GM18508 (cell line): ENCODE measurements around the gene ARAP1.

Experiments
- ATAC-seq: cut with Tn5 transposase; IDR thresholded peaks from one replicate; pipeline ENCODE4 v1.9.1; 2021; ENCODE audit warnings: moderate number of reproducible peaks; ENCODE audit not compliant: insufficient read depth, unreplicated experiment

ARAP1 gene

GRCh38 chr11:72764503-72764902 is 12.3 kb upstream of the ARAP1 start:
- ATAC-seq = no peak

- ATAC-seq = no peak
Observed at GRCh38 chr11:72763823-72764222, 11.6 kb upstream of the ARAP1 start.

- no peak for ATAC-seq
Observed at GRCh38 chr11:72762641-72763304, 10.6 kb upstream of the ARAP1 start.

GRCh38 chr11:72760539-72761405 is 8.6 kb upstream of the ARAP1 start:
- no peak for ATAC-seq

- no peak for ATAC-seq
Observed at GRCh38 chr11:72759468-72759985, 7.3 kb upstream of the ARAP1 start.

- ATAC-seq = no peak
Observed at GRCh38 chr11:72758690-72759389, 6.6 kb upstream of the ARAP1 start.

GRCh38 chr11:72758304-72758689 is 6.1 kb upstream of the ARAP1 start:
- no peak for ATAC-seq

- no peak for ATAC-seq
Observed at GRCh38 chr11:72755713-72756285, 3.6 kb upstream of the ARAP1 start.

- ATAC-seq = no peak
Observed at GRCh38 chr11:72754544-72755155, 2.4 kb upstream of the ARAP1 start.

- no peak for ATAC-seq
Observed at GRCh38 chr11:72754149-72754543, 1.9 kb upstream of the ARAP1 start.

GRCh38 chr11:72753341-72754148 is 1.3 kb upstream of the ARAP1 start:
- no peak for ATAC-seq

- no peak for ATAC-seq
Observed at GRCh38 chr11:72751116-72752087, 806 bp downstream of the ARAP1 start.

GRCh38 chr11:72750556-72751115 is 1.6 kb downstream of the ARAP1 start:
- ATAC-seq = no peak

GRCh38 chr11:72750086-72750485 is 2.1 kb downstream of the ARAP1 start:
- no peak for ATAC-seq

GRCh38 chr11:72747289-72747855 is 4.8 kb downstream of the ARAP1 start:
- ATAC-seq = no peak

- no peak for ATAC-seq
Observed at GRCh38 chr11:72746821-72747220, 5.4 kb downstream of the ARAP1 start.

- no peak for ATAC-seq
Observed at GRCh38 chr11:72745925-72746550, 6.2 kb downstream of the ARAP1 start.
